ENCODE data around the gene CRY2.

DNA sequence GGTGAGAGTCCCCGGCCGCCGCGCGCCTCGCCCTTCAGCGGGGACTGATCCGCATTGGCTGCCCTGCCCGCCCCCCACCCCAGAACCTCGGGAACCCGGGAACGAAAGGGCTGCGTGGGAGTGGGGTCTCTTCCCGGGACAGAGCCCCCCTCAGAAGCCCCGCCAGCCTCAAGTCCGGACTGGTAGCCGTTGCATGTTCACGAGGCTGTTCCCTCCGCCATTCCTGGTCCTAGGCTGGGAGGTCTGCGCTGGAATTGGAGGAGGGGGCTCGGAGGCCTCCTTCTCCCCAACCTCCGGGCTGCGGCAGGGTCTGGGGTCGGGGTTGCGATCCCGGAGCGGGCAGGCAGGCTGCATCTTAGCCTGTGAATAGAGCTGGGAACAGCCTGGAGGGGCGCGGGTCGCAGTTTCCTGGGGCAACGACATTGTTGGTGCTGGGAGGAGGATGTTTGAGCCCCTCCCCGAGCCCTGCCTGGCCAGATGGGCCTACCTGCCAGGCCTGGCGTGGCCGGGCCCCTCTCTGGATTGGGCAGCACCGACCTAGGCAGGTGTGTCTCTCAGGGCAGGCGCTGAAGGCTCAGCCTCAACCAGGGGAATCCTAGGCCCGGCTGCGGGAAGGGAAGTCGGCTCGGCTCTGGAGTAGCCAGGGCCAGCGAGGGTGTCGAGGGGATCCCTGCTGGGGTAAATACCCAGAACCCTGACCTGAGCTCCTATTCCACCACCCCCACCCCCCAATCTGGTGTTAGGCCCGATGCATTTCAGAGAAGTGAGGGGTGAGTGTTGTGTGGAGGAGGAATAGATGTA, 38.8 kb downstream of the CRY2 start:
- TF ChIP-seq GATA2 (IDR thresholded peaks at IDR 0.05; ENCODE audit: low read depth, low read length) (no peak), GATA3 (IDR thresholded peaks at IDR 0.05; ENCODE audit: low read depth, low read length) (no peak)

Measured in SH-SY5Y (cell line).